ENCODE measurements around the gene LASP1NB.

DNA sequence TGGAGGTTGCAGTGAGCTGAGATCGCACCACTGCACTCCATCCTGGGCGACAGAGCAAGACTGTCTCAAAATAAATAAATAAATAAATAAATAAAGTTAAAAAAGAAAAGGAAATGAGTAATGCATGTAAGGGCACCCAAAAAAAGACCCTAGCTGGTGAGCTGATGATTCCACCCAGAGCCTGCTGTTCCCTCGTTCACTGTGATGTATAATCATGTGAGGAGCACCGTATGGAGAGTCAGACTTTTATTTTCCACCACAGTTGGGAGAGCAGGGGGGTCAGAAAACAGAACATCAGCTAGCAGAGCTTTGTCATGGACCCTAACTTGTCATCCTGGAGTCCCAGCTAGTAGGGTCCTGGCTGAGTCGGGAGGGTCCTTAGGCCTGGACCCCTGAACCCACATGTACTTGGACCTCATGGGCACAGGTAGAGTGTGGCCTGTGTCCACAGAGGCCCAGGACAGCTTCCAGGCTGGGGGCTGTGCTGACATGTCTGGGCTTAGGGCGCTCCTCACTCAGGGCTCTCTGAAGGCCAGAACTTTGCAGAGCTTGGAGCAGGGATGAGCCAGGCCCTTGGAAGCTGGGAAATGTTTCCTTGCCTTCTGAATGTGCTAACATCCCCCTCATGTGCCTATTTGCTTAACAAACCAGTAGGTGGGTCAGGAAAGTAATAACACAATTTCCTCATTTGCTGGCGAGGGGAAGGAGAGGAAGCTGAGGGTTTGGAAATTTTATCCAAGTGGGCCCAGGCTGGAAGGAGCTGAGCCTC is 18.8 kb upstream of the LASP1NB start:
- TF ChIP-seq, protein P1, sequence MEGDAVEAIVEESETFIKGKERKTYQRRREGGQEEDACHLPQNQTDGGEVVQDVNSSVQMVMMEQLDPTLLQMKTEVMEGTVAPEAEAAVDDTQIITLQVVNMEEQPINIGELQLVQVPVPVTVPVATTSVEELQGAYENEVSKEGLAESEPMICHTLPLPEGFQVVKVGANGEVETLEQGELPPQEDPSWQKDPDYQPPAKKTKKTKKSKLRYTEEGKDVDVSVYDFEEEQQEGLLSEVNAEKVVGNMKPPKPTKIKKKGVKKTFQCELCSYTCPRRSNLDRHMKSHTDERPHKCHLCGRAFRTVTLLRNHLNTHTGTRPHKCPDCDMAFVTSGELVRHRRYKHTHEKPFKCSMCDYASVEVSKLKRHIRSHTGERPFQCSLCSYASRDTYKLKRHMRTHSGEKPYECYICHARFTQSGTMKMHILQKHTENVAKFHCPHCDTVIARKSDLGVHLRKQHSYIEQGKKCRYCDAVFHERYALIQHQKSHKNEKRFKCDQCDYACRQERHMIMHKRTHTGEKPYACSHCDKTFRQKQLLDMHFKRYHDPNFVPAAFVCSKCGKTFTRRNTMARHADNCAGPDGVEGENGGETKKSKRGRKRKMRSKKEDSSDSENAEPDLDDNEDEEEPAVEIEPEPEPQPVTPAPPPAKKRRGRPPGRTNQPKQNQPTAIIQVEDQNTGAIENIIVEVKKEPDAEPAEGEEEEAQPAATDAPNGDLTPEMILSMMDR (IDR thresholded peaks at IDR 0.05) = no peak
- no peak for TF ChIP-seq POLR2A (IDR thresholded peaks at IDR 0.05; ENCODE audit: low read depth)
- no peak for TF ChIP-seq POLR2AphosphoS5 (IDR thresholded peaks at IDR 0.05)

Measured in esophagus muscularis mucosa (tissue), 3 donors.